ENCODE results near the gene PRKAR2B.
"Not testable (repeated sequence)": the region's sequence is repeated elsewhere in the genome, so short reads cannot be mapped to it uniquely, and the experiment has no call there.

PRKAR2B gene

DNA sequence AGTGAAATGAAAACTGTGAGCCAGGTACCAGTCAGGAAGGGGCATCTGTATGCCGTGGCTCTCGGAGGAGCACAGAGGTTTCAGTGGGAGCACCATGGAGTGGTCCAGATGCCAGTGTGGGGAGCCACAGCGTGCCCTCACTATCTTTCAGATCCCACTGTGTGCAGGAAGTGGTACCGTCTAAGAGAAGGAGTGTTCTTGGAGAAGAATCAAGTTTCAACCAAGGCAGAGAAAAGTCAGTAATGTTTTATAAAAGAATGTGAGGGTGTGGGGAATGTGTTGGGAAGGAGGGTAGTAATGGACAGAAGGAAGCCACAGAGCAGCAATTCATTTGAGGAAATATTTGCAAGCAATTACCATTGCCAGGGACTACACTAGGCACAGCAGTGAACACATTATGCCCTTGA, 35.6 kb downstream of the PRKAR2B start:
- no peak for DNase-seq

DNA sequence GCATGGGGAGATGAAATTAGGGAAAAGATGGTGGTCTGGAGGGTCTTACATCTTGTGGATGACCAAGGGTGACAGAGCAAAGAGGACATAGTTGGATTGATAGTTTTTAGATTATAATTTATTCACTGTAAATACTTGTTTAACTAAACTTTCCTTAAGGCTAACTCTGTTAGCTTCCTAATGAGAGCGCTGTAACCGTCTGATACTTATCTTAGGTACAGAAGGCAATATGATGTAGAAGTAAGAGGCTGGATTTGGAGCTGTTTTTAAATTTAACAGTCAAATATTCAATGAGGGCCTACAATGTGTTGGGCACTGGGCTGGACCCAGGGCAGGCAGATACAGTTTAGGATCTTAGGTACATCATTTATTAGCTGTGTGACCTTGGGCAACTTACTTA, 36.0 kb downstream of the PRKAR2B start:
- no peak for DNase-seq

DNA sequence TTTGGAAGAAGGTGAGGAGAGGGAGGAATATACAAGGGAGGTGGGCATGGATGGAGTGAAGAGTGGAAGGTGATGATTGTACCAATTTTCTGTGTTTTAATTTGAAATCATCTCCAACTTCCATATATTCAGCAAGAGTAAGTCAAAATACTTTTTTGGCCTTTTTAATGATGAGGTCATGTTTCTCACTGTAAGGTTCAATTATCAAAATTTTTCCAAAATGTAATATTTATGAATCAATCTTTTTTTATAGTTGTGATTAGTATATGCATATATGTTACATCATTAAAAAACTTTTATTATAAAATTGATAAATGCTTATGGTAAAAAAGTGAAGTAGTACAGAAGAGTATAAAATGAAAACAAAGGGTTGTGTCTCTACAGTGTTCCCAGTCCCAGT, 40.7 kb downstream of the PRKAR2B start:
- no peak for DNase-seq

DNA sequence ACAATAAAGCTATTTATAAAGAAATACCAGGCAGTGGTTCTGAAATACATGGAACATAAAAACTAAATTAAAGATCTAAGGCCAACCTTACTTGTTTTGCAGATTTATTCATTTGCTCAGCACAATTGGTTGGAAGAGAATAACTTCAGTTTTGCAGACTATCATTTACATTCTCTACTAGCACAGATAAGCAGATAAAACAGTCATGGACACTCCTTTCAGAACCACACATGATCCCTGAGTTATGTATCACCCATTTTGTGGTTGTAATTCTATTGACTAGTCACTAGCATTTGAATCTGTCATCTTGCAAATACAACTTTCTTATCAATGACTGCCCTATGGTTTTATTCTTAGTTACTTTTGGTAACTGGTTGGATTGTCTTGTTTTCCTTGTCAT, 45.1 kb downstream of the PRKAR2B start:
- DNase-seq, result no peak

DNA sequence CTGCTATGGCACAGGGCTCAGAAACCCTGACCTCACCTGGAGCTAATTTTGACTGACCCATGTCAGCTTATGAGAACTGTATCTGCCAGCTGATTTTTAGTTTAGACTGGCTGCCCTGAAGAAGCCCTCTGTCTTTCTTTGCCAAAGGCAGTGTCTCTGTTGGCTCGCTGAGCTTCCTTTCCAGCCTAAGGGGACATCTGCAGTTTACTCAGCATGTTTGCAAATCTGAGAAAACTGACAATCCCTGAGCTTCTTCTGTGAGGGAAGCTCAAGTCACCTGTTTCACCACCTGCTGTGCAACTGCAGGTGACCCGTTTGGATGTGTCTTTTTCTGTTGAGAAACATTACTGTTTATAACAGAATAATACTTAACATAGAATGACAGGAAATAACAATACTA, 46.0 kb downstream of the PRKAR2B start:
- DNase-seq, result no peak

DNA sequence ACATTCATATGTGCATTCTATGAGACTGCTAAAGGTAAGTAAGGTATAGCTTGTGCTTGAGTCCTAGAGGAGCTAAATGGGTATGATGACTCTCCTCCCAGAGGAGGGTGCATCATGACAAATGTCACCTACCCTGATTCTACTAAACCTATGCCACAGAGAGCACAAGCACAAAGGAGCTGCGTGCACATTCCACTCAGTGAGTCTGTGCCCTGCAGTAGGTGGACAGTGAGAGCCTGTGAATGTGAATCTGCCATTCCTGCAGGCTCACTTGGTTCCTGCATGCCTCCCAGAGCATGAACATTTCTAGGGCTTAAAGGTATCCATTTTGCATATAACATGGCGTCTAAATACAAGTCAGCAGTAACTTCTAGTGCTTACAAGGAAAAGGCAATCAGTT, 46.8 kb downstream of the PRKAR2B start:
- DNase-seq, result no peak

DNA sequence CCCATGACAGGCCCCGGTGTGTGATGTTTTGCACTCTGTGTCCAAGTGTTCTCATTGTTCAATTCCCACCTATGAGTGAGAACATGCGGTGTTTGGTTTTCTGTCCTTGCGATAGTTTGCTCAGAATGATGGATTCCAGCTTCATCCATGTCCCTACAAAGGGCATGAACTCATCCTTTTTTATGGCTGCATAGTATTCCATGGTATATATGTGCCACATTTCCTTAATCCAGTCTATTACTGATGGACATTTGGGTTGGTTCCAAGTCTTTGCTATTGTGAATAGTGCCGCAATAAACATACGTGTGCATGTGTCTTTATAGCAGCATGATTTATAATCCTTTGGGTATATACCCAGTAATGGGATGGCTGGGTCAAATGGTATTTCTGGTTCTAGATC, 49.2 kb downstream of the PRKAR2B start:
- not testable (repeated sequence) for DNase-seq

DNA sequence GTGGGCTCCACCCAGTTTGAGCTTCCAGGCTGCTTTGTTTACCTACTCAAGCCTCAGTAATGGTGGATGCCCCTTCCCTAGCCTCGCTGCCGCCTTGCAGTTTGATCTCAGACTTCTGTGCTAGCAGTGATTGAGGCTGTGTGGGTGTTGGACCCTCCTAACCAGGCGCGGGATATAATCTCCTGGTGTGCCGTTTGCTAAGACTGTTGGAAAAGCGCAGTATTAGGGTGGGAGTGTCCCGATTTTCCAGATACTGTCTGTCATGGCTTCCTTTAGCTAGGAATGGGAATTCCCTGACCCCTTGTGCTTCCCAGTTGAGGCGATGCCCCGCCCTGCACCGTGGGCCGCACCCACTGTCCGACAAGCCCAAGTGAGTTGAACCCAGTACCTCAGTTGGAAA, 54.6 kb downstream of the PRKAR2B start:
- not testable (repeated sequence) for DNase-seq

DNA sequence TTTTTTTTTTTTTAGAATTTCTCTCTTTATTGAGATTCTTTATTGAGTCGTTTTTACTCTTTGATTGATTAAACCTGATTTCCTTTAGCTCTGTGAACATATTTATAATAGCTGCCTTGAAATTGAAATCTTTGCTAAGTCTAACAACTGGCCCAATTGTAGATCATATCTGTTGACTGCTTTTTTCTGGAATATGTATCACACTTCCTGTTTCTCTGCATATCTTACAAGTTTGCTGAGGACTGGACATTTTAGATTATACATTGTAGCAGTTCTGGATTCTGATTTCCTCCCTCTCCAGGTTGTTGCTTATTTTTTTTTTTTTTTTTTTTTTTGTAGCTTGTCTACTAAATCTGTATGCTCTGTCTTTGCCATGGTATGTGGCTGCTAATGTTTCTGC, 56.3 kb downstream of the PRKAR2B start:
- no peak for DNase-seq

DNA sequence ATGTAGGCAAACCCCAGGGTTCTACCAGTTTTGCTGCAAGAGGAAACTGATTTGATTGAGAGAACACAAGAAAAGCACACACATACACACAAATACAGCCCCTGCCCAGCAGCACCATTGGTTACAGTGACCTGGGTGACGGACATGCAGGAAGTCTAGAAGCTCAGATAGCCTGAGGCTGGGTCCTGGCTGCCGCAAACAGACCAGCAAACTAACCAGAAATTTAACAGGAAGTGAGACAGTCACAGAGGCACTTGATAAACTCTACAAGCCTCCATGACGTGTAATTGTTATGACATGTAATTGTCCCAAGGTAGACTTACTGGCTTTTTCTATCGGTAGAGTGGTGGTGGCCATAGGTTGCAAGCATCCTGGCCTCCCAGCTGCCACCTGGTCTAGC, 58.9 kb downstream of the PRKAR2B start:
- peak; percentile 11 for DNase-seq

DNA sequence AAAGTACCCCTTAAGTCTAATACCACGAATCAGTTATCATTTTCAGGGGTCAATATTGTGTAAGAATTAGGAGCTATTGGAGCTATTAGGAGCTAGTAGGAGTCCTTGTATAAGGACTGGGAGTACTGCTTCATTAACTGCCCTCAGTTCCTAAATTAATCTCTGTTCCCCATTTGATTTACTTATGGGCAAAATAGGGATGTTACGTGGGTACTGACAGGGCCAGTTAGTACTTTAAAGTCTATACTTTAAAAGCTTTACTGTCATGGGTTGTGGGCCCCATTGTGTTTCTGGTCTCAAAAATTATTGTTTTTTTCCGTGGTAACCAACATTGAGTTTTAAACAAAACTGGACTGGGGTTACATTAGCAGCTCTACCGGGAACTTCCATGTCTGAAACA, 60.3 kb downstream of the PRKAR2B start:
- no peak for DNase-seq

DNA sequence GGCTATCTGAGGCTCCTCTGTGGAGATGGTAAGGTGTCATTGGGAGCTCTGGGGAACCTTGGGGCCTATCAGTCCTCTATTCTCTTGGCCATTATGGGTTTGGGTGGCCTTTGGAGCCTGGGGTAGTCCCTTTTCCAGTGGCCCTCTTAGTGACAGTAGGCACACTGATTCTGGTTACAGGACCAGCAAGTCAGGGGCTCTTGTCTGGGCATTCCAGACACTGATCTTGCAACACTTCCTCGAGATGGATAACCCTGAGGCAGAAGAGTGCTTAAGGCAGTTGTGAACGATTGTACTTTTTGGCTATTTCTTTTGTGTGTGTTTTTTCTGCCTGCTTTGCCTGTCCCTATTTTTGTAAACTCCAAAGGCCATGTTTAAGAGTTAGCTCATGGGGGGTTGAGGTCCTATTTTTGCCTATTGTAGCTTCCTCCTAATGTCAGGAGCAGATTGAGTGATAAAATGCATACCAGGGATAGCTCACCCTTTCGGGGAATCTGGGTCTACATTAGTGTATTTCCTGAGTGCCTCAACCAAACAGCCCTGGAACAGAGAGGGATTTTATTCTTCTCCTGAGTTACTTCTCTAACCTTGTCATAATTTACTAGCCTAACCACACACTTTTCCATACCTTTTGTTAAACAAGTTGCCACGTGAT, 61.2 kb downstream of the PRKAR2B start:
- no peak for DNase-seq

DNA sequence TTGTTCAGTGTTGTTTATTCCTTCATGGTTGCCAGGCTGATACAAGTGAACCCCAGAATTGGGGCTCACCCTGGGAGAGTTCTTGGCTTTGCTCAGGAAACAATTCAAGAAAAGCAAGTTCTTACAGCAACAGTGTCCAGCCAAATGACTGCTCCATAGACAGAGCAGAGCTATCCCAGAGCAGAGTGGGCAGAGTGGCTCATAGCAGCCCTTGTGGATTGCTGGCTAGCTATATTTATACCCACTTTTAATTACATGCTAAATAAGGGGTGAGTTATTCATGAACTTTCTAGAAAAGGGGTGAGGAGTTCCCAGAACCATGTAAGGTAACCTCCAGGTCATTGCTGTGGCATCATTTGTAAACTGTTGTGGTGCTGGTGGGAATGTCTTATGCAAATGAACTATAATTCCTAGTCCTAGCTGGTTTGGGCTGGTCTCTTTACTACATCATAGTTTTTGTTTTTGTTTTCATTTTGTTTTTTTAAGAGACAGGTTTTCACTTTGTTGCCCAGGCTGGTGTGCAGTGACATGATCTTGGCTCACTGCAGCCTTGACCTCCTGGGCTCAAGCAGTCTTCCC, 64.4 kb downstream of the PRKAR2B start:
- DNase-seq, result no peak

DNA sequence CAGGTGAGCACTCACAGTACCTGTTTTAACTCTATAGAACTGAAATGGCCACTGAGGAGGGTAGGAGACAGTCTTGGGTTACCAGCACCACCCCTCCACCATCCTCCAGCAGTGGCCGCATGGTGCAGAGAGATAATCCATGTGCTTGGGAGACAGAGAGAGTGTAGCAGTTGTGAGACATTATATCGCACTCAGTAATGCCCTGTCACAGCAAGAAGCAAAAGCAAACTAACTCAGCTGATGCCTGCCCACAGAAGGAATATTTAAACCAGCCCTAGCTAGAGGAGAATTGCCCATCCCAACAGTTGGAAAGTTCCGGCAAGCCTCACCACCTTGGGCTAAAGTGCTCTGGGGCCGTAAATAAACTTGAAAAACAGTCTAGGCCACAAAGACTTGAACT, 65.5 kb downstream of the PRKAR2B start:
- no peak for DNase-seq

DNA sequence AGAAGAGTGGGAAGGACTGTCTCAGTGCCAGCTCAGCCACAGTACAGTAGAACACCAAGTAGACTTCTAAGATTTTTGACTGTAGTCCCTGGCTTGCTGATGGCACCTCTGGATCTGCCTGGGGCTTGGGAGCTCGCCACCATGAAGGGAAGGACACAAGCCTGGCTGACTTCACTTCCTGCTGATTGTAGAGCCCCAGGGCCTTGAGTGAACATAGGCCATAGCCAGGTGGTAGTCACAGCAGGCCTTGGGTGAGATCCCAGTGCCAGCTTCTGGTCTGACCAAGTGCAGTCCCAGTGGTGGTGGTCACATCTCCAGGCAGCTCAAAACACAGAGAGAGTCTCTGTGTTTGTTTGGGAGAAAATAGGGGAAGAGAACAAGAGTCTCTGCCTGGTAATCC, 66.7 kb downstream of the PRKAR2B start:
- no peak for DNase-seq

DNA sequence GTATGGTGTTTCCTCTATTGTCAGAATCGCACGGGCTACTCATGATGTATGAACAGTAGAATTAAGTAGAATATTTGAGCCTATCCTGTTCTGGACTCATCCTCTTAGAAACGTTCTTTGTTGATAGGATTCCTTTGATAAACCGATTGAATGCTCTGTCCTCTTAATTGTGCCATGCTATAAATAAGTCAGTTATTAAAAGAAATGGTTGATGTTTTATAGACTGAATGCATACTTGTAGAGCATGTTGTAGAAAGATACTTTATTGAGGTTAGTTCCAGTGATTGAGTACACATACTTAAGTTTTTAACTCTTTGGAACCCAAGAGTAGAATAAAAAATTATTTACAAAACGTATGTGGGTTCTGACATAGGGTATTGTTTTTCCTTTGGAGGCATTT, 69.4 kb downstream of the PRKAR2B start:
- DNase-seq, result no peak

DNA sequence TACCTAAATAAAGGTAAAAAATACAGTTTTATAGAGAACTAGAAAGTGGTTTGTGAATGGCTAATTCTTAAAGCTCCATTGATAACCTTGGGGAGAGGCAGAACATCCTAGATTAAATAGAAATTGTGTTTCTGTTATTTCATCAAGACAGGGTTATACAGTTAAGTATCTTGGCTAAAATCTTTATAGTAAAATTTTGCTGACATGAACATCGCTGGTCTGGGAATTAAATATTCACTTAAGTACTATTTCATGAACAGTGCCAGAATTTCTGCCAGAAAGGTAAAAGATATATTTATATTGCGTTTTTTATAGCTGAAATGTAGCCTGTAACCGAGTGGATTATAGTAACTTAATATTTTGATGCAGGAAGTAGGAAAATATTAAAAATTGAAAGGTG, 70.6 kb downstream of the PRKAR2B start:
- no peak for DNase-seq

DNA sequence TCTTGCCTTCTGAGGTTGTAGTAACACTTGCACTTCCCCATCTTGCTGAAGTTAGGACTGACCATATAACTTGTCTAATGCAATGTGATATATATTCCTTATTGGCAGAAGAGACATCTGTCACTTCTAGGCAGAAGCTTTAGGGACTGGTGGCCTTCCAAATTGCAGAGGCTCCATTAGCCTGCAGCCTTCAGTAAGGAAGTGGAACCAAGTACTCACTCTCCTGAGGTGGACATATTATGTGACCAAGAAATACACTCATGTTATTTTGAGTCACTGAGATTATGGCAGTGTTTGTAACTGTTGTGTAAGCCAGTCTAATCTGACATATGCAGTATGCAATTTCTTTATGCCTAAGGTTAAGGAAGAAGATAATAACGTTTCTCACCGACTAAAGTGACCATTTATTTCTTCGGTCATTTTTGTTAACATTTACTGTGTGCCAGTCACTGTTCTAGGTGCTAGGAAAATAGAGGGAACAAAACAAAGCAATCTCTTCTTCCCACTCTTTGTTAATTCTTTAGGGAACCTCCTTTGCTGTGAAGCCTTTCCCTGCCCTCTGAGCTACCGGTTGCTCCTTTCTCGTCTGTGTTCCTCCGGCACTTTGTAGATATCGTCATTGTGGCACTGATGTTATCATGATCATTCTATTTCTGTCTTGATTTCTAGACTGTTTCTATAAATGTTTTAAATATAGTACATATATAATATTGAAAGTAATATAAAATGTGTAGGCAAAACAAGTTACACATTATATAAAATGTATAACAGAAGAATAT, 71.4 kb downstream of the PRKAR2B start:
- no peak for DNase-seq

DNA sequence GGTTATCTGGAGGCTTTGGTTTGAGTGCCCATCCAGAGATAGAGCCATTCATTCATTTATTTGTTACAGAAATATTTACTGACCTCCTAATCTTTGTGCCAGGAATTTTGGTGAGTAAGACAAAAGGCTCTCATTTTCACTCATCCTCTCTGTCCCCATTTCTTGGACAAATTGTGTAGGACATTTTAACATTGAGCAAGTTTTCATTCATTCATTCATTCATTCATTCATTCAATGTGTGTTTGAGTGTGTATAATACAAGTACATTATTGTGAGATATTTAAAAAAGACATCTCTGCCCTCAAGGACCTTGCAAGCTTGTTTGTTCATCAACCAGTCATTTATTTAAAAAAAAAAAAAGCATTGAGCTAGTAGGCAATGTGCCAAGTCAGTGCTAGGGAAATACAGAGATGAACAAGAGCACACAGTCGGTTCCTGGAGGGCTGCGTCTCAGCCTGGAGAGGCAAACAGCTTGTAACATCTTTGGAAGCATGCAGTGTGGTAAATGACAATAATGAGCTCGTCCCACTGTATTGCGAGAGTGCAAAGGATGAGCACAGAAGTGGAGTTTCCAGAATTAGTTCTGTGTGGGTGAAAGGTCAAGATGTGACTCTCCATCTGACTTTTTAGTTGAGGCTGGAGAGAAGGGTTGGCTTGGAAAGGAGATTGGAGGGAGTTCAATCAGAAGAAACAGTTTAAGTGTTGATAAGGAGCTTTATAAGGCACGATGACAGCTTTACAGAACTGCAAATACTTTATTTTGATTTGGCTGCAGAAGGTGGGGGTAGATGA, 73.8 kb downstream of the PRKAR2B start:
- no peak for DNase-seq

DNA sequence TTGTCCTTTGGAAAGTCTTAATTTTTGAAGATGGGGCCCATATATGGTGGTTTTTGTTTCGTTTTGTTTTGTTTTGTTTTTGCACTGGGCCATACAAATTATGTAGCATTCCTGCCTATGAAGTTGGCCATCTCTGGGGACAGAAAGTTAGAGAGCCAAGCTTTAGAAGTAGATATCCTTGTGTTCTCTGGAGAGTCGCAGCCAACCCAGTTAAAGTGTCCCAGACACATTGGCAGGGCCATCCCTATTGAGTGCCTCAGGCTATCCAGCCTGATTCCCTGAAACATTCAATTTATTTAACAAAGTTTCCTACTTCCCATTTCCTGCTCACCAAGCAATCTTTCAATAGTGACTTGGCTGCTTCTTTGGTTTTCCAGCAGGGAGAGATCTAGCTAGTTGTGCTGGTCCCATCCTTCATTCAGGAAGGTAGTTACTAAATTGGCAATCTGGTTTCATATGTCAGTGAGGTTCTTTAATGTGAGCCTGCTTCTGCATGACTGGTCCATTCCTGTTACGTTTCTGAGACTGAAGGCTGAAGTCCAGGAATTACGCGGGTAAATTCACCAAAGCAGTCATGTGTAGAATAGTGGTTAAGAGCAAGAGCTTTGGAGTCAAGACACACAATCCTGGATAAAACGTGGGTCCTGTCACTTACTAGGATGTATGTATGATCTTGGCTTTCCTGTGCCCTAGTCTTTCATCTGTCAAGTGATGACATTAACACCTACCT, 75.0 kb downstream of the PRKAR2B start:
- no peak for DNase-seq

DNA sequence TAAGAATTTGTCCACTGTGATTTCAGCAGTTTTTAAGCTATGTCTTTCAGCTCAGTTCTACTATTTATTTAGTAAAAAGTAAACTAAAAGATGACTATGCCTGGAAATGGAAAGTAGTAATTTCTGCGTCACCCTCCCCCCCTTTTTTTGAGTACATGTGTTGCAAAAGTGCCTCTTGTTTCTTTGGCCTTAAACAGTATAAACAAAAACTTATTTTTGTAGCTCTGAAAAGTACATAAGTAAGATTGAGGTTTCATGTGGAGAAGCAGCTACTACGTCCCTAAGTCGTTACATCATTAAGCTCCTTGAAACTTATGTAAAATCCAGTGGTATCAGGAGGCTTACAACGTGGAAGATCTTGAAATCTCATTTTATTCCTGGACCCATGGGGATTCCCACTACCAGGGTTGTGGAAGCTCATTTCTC, 78.0 kb downstream of the PRKAR2B start:
- no peak for DNase-seq

DNA sequence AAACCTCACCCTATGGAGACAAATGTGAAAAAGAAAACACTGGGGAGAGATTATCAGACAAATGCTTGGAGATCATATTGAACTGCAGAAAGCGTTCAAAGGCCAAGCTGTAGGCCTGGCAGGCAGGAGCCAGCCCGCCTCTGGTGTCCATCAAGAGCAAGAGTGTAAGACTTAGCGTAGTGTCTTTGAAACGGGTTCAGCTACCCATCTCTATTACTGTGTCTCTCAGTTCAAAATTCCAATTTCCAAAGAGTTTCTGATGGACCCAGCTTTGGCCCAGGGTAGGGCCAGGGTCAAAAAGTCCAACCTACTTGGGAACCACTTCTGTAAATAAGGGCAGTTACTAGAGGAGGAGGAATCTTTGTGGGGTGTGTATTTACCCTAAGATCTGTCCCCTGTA, 78.9 kb downstream of the PRKAR2B start:
- DNase-seq, result no peak

DNA sequence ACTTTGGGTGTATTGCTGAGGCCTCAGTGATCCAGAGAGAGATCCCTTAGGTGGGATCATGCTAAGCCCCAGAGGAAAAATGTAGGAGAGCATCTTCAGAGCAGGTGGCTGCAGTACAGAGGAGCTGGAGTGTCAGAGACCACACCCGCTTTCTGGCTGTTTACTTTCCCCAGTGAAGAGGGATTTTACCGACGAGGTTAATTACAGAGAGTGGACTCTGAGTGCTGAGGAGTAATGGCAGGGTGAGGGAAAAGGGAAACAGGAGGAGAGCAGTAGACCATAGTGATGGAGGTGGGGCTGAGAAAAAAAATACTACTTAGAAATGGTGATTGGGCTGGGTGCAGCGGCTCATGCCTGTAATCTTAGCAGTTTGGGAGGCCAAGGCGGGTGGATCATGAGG, 81.0 kb downstream of the PRKAR2B start:
- DNase-seq, result no peak

Measured in CD4-positive, alpha-beta T cell treated with Interleukin-12 subunit alpha and Interleukin-12 subunit beta, for 1 hour (primary cell).